Nephron progenitor cell (in vitro differentiated cells): ENCODE data around the gene TMED1.
A peak's percentile ranks its signal among the peaks of the same experiment; 100 is the strongest.

Experiments used
- DNase-seq: peaks from one replicate; pipeline ENCODE4 v3.0.0; 2021
- H3K27ac Mint-ChIP-seq: 2 replicates; pipeline ENCODE4 v1.8.0; 2021; ENCODE audit warnings: mild to moderate bottlenecking, moderate library complexity, mixed read lengths
- H3K27me3 Mint-ChIP-seq: 2 replicates; pipeline ENCODE4 v1.8.0; 2021; ENCODE audit warnings: mild to moderate bottlenecking, low read depth, mixed read lengths; ENCODE audit not compliant: poor library complexity
- H3K36me3 Mint-ChIP-seq: 2 replicates; pipeline ENCODE4 v1.8.0; 2021; ENCODE audit warnings: low read depth, mixed read lengths
- H3K4me1 Mint-ChIP-seq: 2 replicates; pipeline ENCODE4 v1.8.0; 2021; ENCODE audit warnings: mixed read lengths
- H3K4me3 Mint-ChIP-seq: 2 replicates; pipeline ENCODE4 v1.8.0; 2021; ENCODE audit warnings: mild to moderate bottlenecking, moderate library complexity, mixed read lengths
- H3K9me3 Mint-ChIP-seq: 2 replicates; pipeline ENCODE4 v1.8.0; 2021; ENCODE audit warnings: mild to moderate bottlenecking, moderate library complexity, mixed read lengths
- TF ChIP-seq, protein P1 (sequence below): fragments of 200-600 bp; sonication (generic); IDR thresholded peaks from 2 replicates; pipeline ENCODE4 v1.5.0; 2021; ENCODE audit warnings: antibody characterized with exemption

Gene TMED1

DNA sequence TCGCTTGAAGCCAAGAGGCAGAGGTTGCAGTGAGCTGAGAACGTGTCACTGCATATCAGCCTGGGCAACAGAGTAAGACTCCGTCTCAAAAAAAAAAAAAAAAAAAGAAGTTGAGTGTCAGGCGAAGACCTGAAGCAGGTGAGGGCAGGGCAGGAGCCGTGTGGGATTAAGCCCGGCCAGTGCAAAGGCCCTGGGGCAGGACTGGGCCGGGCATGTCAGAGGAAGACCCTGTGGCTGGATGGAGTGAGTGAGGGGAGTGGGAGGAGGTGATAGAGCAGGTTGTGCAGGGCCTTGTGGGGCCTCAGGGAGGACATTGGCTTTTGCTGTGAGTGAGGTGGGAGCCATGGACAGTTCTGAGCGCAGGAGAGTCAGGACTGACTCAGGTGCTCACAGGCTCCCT lies 47.9 kb downstream of the TMED1 start:
- Mint-ChIP-seq H3K27me3 (peaks cover 4% of the 10 kb centered on the region), H3K4me3 (no peak overlapping the region), H3K9me3 (no peaks in the 10 kb centered on the region), H3K36me3 (peaks cover 52% of the 10 kb centered on the region), H3K4me1 (no peaks in the 10 kb centered on the region), H3K27ac (peak overlapping the region; percentile 66)
- TF ChIP-seq, protein P1, sequence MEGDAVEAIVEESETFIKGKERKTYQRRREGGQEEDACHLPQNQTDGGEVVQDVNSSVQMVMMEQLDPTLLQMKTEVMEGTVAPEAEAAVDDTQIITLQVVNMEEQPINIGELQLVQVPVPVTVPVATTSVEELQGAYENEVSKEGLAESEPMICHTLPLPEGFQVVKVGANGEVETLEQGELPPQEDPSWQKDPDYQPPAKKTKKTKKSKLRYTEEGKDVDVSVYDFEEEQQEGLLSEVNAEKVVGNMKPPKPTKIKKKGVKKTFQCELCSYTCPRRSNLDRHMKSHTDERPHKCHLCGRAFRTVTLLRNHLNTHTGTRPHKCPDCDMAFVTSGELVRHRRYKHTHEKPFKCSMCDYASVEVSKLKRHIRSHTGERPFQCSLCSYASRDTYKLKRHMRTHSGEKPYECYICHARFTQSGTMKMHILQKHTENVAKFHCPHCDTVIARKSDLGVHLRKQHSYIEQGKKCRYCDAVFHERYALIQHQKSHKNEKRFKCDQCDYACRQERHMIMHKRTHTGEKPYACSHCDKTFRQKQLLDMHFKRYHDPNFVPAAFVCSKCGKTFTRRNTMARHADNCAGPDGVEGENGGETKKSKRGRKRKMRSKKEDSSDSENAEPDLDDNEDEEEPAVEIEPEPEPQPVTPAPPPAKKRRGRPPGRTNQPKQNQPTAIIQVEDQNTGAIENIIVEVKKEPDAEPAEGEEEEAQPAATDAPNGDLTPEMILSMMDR = no peak
- DNase-seq = no peak

GRCh38 chr19:10784257-10784656 lies 51.8 kb downstream of the TMED1 start:
- Mint-ChIP-seq H3K27ac (peak overlapping the region; percentile 21), H3K36me3 (peaks cover 84% of the 10 kb centered on the region), H3K27me3 (peaks cover 6% of the 10 kb centered on the region), H3K4me3 (no peak overlapping the region), H3K9me3 (no peaks in the 10 kb centered on the region), H3K4me1 (no peaks in the 10 kb centered on the region)
- TF ChIP-seq, protein P1 = no peak
- no peak for DNase-seq

DNA sequence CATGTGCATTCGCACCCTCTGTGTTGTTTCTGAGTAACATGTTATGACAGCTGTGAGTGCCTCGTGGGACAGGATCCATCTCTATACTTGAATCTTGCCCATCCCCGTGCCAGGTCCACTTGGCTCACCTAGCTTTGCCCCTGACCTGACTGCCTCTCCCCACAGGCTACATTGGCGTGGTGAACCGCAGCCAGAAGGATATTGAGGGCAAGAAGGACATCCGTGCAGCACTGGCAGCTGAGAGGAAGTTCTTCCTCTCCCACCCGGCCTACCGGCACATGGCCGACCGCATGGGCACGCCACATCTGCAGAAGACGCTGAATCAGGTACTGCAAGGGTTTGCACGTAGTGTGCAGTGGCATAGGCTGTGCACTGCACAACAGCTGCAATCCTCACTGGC lies 53.2 kb downstream of the TMED1 start:
- H3K36me3 Mint-ChIP-seq = peaks cover 79% of the 10 kb centered on the region
- no peak overlapping the region for H3K4me3 Mint-ChIP-seq
- peaks cover 2% of the 10 kb centered on the region for H3K27me3 Mint-ChIP-seq
- H3K4me1 Mint-ChIP-seq = no peaks in the 10 kb centered on the region
- peak overlapping the region; percentile 86 for H3K27ac Mint-ChIP-seq
- no peaks in the 10 kb centered on the region for H3K9me3 Mint-ChIP-seq
- TF ChIP-seq, protein P1 = no peak
- no peak for DNase-seq
